ENCODE measurements around the gene STRN.

STRN gene

GRCh38 chr2:36800381-36800780, 166.0 kb downstream of the STRN start:
- TF ChIP-seq, protein P1, sequence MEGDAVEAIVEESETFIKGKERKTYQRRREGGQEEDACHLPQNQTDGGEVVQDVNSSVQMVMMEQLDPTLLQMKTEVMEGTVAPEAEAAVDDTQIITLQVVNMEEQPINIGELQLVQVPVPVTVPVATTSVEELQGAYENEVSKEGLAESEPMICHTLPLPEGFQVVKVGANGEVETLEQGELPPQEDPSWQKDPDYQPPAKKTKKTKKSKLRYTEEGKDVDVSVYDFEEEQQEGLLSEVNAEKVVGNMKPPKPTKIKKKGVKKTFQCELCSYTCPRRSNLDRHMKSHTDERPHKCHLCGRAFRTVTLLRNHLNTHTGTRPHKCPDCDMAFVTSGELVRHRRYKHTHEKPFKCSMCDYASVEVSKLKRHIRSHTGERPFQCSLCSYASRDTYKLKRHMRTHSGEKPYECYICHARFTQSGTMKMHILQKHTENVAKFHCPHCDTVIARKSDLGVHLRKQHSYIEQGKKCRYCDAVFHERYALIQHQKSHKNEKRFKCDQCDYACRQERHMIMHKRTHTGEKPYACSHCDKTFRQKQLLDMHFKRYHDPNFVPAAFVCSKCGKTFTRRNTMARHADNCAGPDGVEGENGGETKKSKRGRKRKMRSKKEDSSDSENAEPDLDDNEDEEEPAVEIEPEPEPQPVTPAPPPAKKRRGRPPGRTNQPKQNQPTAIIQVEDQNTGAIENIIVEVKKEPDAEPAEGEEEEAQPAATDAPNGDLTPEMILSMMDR (IDR thresholded peaks at IDR 0.05; ENCODE audit: control insufficient read depth, insufficient read depth, low read depth, low read length, missing control alignments): no peak
- DNase-seq (ENCODE audit: low read depth): no peak
- H3K4me3 ChIP-seq (ENCODE audit: control insufficient read depth, low read depth, low read length): no peak overlapping the region

DNA sequence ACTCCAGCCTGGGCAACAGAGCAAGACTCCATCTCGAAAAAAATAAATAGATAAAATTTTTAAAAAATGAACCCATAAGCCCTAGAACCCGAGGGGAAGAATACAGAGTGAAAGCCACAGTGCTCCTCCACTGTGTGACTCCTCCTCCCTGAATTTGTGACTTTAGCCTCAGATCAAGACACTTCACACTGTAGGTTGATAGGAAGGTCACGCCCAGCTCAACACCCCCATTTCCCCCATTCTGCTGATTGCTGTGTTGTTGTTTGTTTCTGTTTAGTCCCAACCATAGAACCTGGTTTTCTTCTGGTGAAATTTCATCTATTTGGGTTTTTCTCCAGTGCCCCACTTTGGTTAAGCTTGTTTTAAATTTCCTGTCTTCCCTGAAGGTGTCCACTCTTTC, 167.6 kb downstream of the STRN start:
- TF ChIP-seq, protein P1 (IDR thresholded peaks at IDR 0.05; ENCODE audit: control insufficient read depth, insufficient read depth, low read depth, low read length, missing control alignments): no peak
- no peak overlapping the region for H3K4me3 ChIP-seq (ENCODE audit: control insufficient read depth, low read depth, low read length)
- DNase-seq (ENCODE audit: low read depth): no peak

GRCh38 chr2:36797324-36798070, 168.8 kb downstream of the STRN start:
- DNase-seq (ENCODE audit: low read depth): no peak
- H3K4me3 ChIP-seq (ENCODE audit: control insufficient read depth, low read depth, low read length): no peak overlapping the region
- TF ChIP-seq, protein P1 (IDR thresholded peaks at IDR 0.05; ENCODE audit: control insufficient read depth, insufficient read depth, low read depth, low read length, missing control alignments): no peak
